Measurements from ENCODE around the gene PPP4R3A. TPM values are rescaled to one million over a fixed set of nuclear protein-coding genes. Genes with fewer than 3 reads are reported as not detected.
"Not testable (repeated sequence)": the region's sequence is repeated elsewhere in the genome, so short reads cannot be mapped to it uniquely, and the experiment has no call there.

The PPP4R3A gene
- total RNA-seq, 1 donor from 2014 or later: 142 TPM

GRCh38 chr14:91409240-91409639, 100.9 kb downstream of the PPP4R3A start:
- DNase-seq: not testable (repeated sequence)

Small RNA genes within 50 kb of the gene (small RNA-seq; reads per million reads assigned to genes)
- gene AL133373.1: not detected

Other genes with a start within 250 kb of the PPP4R3A start
- gene CCDC88C, start 92.5 kb downstream of the PPP4R3A start, total RNA-seq: 14.3 TPM
- 3.7 TPM for gene CATSPERB, start 221.8 kb upstream of the PPP4R3A start, total RNA-seq